HG02610 (cell line): Measurements from ENCODE around the gene VTI1A.
"Not testable (repeated sequence)": the region's sequence is repeated elsewhere in the genome, so short reads cannot be mapped to it uniquely, and the experiment has no call there.

Experiments
- ATAC-seq: cut with Tn5 transposase; IDR thresholded peaks from one replicate; pipeline ENCODE4 v1.9.1; 2021; ENCODE audit warnings: mild to moderate bottlenecking, moderate library complexity; ENCODE audit not compliant: unreplicated experiment

The VTI1A gene

GRCh38 chr10:112585126-112585525 is 138.1 kb downstream of the VTI1A start:
- no peak for ATAC-seq

- no peak for ATAC-seq
Observed at GRCh38 chr10:112585960-112586359, 138.9 kb downstream of the VTI1A start.

- ATAC-seq = no peak
Observed at GRCh38 chr10:112587729-112588128, 140.7 kb downstream of the VTI1A start.

GRCh38 chr10:112588225-112588990 is 141.4 kb downstream of the VTI1A start:
- ATAC-seq = no peak

- no peak for ATAC-seq
Observed at GRCh38 chr10:112589081-112589480, 142.1 kb downstream of the VTI1A start.

GRCh38 chr10:112590786-112591185 is 143.8 kb downstream of the VTI1A start:
- ATAC-seq = not testable (repeated sequence)

GRCh38 chr10:112593023-112593422 is 146.0 kb downstream of the VTI1A start:
- ATAC-seq = no peak

GRCh38 chr10:112601214-112602090 is 154.4 kb downstream of the VTI1A start:
- no peak for ATAC-seq

GRCh38 chr10:112603062-112603461 is 156.0 kb downstream of the VTI1A start:
- no peak for ATAC-seq

GRCh38 chr10:112605063-112605462 is 158.0 kb downstream of the VTI1A start:
- no peak for ATAC-seq

- no peak for ATAC-seq
Observed at GRCh38 chr10:112607506-112607905, 160.5 kb downstream of the VTI1A start.

- no peak for ATAC-seq
Observed at GRCh38 chr10:112613620-112614019, 166.6 kb downstream of the VTI1A start.

- no peak for ATAC-seq
Observed at GRCh38 chr10:112614072-112614471, 167.1 kb downstream of the VTI1A start.

- ATAC-seq = no peak
Observed at GRCh38 chr10:112614586-112614985, 167.6 kb downstream of the VTI1A start.

GRCh38 chr10:112615269-112615668 is 168.3 kb downstream of the VTI1A start:
- no peak for ATAC-seq

GRCh38 chr10:112616647-112617046 is 169.6 kb downstream of the VTI1A start:
- ATAC-seq = no peak

GRCh38 chr10:112618814-112619213 is 171.8 kb downstream of the VTI1A start:
- no peak for ATAC-seq

- no peak for ATAC-seq
Observed at GRCh38 chr10:112619556-112619955, 172.5 kb downstream of the VTI1A start.

GRCh38 chr10:112622786-112623185 is 175.8 kb downstream of the VTI1A start:
- no peak for ATAC-seq

GRCh38 chr10:112624546-112625048 is 177.6 kb downstream of the VTI1A start:
- ATAC-seq = no peak

- no peak for ATAC-seq
Observed at GRCh38 chr10:112628951-112629609, 182.1 kb downstream of the VTI1A start.
